KOPT-K1 (cell line): ENCODE measurements around the gene TEX9.
"Not testable (repeated sequence)": the region's sequence is repeated elsewhere in the genome, so short reads cannot be mapped to it uniquely, and the experiment has no call there.

ENCODE experiments used
- H3K27ac ChIP-seq: fragments of 200-600 bp; sonication (generic); 2 replicates; pipeline ENCODE4 v1.5.1; 2016; ENCODE audit warnings: antibody characterized with exemption, mild to moderate bottlenecking, low read depth, low read length; ENCODE audit not compliant: poor library complexity, severe bottlenecking
- H3K36me3 ChIP-seq: fragments of 200-600 bp; sonication (generic); 2 replicates; pipeline ENCODE4 v1.5.1; 2017; ENCODE audit warnings: antibody characterized with exemption, mild to moderate bottlenecking, low read length, moderate library complexity; ENCODE audit not compliant: insufficient read depth
- H3K9me3 ChIP-seq: fragments of 200-600 bp; sonication (generic); 2 replicates; pipeline ENCODE4 v1.5.1; 2017; ENCODE audit warnings: antibody characterized with exemption, low read length, mild to moderate bottlenecking; ENCODE audit not compliant: insufficient read depth, poor library complexity, severe bottlenecking

The TEX9 gene

GRCh38 chr15:56349554-56349953, 15.7 kb upstream of the TEX9 start:
- H3K9me3 ChIP-seq, result no peaks in the 10 kb centered on the region
- no peaks in the 10 kb centered on the region for H3K36me3 ChIP-seq
- no peak overlapping the region for H3K27ac ChIP-seq

DNA sequence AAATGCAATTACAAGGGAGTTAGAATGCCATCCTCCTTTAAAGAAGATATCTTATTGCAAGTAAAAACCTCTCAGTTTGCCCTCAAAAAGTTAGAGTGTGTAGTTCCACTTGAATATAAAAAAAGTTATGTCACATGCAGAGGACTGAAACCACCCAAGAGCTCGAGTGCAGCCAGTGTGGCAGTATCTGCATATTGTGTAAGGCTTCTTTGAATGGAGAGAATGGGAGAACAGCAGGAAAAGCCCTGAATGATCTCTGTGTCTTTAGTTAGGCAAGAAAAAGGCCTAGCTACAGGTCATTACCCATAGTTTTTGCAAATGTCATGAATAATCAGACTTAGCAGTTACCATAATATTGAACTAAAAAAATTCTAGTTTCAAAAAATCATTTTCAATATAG, 13.9 kb upstream of the TEX9 start:
- H3K9me3 ChIP-seq, result no peaks in the 10 kb centered on the region
- no peak overlapping the region for H3K27ac ChIP-seq
- H3K36me3 ChIP-seq, result no peaks in the 10 kb centered on the region

- no peaks in the 10 kb centered on the region for H3K36me3 ChIP-seq
- no peak overlapping the region for H3K27ac ChIP-seq
- H3K9me3 ChIP-seq, result no peaks in the 10 kb centered on the region
These were observed 13.2 kb upstream of the TEX9 start for GRCh38 chr15:56351957-56352506.

DNA sequence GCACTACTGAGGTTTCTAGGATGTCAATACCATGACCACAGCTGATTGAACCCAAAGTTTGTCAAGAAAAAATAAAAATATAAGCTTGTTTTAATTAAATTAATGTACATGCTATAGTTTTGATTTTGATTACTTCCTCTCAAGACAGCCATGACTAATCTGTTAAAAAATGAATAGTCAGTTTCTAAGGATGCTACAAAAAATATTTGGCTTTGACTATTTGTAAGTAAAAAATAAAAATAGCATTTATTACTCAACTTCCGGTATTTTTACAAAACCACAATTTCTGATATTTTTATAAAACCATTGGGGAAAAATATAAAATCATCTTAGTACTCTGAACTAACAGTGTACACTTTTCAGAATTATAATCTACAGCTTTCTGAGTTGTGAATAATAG, 12.1 kb upstream of the TEX9 start:
- no peak overlapping the region for H3K27ac ChIP-seq
- no peaks in the 10 kb centered on the region for H3K36me3 ChIP-seq
- no peaks in the 10 kb centered on the region for H3K9me3 ChIP-seq

- H3K27ac ChIP-seq, result no peak overlapping the region
- H3K36me3 ChIP-seq, result no peaks in the 10 kb centered on the region
These were observed 11.5 kb upstream of the TEX9 start for GRCh38 chr15:56353740-56354139.

DNA sequence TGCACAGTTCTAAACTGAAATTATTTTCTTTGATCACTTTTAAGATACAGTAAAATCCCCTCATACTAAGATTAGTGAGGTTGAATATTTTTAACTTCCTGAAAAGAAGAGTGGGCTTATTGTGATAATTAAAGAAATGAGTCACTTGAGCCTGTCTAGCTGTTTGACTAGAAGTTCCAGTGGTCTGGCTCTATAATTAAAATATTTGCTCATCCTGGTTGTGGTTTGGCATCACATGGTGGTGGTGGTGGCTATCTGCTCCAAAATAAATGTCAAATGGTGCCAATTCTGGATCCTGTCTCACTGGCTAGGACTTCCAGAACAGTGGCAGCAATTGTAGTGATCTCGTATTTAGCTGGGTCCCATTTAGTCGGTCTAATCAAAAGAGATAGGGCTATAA, 8.6 kb upstream of the TEX9 start:
- no peaks in the 10 kb centered on the region for H3K9me3 ChIP-seq
- H3K36me3 ChIP-seq, result no peaks in the 10 kb centered on the region
- H3K27ac ChIP-seq, result no peak overlapping the region

More at GRCh38 chr15:56353740-56354139, 11.5 kb upstream of the TEX9 start:
- H3K9me3 ChIP-seq, result no peaks in the 10 kb centered on the region

GRCh38 chr15:56358604-56359003, 6.6 kb upstream of the TEX9 start:
- no peaks in the 10 kb centered on the region for H3K36me3 ChIP-seq
- peaks cover 4% of the 10 kb centered on the region for H3K9me3 ChIP-seq
- H3K27ac ChIP-seq, result no peak overlapping the region

- H3K9me3 ChIP-seq, result peaks cover 4% of the 10 kb centered on the region
- no peak overlapping the region for H3K27ac ChIP-seq
- no peaks in the 10 kb centered on the region for H3K36me3 ChIP-seq
These were observed 3.2 kb upstream of the TEX9 start for GRCh38 chr15:56361987-56362386.

GRCh38 chr15:56366211-56366610, 985 bp downstream of the TEX9 start:
- Histone ChIP-seq H3K27ac (no peak overlapping the region), H3K36me3 (no peaks in the 10 kb centered on the region)

GRCh38 chr15:56367156-56367555, 1.9 kb downstream of the TEX9 start:
- Histone ChIP-seq H3K9me3 (peaks cover 4% of the 10 kb centered on the region), H3K36me3 (no peaks in the 10 kb centered on the region), H3K27ac (no peak overlapping the region)

More at GRCh38 chr15:56366211-56366610, 985 bp downstream of the TEX9 start:
- peaks cover 4% of the 10 kb centered on the region for H3K9me3 ChIP-seq

DNA sequence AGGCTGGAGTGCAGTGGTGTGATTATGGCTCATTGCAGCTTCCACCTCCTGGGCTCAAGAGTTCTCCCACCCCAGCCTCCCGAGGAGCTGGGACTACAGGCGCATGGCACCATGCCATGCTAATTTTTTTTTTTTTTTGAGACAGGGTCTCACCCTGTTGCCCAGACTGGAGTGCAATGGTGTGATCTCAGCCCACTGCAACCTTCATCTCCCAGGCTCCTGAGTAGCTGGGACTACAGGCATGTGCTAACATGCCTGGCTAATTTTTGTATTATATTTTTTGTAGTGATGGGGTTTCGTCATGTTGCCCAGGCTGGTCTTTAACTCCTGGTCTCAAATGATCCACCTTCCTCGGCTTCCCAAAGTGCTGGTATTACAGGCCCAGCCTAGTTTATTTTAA, 4.0 kb downstream of the TEX9 start:
- Histone ChIP-seq H3K9me3 (no peaks in the 10 kb centered on the region), H3K27ac (no peak overlapping the region)

DNA sequence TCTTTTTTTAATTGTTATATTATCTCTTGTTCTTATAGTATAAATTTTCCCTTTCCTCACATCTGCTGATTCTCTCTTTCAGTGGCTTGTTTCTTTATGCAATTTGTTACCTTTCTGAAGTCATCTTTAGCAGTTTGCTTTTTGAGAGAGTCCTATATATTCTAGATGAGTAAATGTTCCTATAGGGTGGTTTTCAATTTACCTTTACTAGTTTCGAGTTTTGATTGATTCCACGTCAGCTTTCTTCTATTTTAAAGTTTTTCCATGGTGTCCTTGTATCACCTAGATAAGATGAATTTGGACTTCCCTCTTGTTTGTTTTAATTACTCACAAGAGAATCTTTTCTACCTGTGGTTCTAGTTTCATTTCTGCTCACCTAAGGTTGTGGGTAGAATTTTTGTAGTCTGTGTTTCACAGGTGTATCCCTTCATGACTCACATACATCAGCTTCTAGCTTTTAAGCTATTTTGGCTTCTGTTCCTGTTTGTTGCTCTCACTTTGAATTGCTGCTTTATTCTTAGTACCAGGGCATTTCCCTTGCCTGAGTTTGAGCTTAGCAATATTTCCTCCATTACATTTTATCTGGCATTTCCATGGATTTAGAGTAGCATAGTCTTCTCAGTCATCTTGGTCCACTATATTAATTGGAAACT, 6.4 kb downstream of the TEX9 start:
- Histone ChIP-seq H3K36me3 (no peaks in the 10 kb centered on the region), H3K27ac (no peak overlapping the region), H3K9me3 (no peaks in the 10 kb centered on the region)

More for the DNA sequence above, 4.0 kb downstream of the TEX9 start:
- H3K36me3 ChIP-seq, result no peaks in the 10 kb centered on the region

DNA sequence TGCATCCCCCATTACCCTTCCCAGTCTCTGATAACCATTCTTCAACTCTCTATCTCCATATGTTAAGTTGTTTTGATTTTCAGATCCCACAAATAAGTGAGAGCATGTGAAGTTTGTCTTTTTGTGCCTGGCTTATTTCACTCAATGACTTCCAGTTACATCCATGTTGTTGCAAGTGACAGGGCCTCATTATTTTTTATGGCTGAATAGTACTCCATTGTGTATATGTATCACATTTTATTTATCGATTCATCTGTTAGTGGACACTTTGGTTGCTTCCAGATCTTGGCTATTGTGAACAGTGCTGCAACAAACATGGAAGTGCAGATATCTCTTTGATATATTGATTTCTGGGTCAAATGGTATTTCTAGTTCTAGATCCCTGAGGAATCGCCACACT, 9.5 kb downstream of the TEX9 start:
- not testable (repeated sequence) for H3K36me3 ChIP-seq, H3K27ac ChIP-seq

GRCh38 chr15:56377822-56378221, 12.6 kb downstream of the TEX9 start:
- peaks cover 12% of the 10 kb centered on the region for H3K9me3 ChIP-seq
- not testable (repeated sequence) for H3K27ac ChIP-seq, H3K36me3 ChIP-seq

More for the DNA sequence above, 9.5 kb downstream of the TEX9 start:
- not testable (repeated sequence) for H3K9me3 ChIP-seq

DNA sequence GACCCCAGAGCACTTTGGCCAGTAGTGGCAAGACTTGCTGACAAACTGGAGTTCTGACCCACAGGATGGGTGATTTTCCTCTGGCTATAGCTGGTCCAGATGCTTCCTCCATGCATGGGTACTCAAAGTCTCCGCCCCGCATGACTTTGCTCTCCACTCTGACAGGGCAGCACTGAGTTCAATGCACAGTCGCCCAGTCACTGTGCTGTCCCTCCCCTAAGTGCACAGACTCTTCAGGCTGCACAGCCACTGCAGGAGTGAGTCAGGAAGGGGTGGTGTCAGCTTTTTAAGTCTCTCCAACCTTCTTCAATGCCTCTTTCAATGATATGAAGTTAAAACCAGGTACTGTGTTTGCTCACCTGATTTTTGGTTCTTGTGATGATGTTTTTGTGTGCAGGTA, 17.8 kb downstream of the TEX9 start:
- H3K9me3 ChIP-seq, result peaks cover 12% of the 10 kb centered on the region
- H3K36me3 ChIP-seq, result no peaks in the 10 kb centered on the region
- no peak overlapping the region for H3K27ac ChIP-seq

DNA sequence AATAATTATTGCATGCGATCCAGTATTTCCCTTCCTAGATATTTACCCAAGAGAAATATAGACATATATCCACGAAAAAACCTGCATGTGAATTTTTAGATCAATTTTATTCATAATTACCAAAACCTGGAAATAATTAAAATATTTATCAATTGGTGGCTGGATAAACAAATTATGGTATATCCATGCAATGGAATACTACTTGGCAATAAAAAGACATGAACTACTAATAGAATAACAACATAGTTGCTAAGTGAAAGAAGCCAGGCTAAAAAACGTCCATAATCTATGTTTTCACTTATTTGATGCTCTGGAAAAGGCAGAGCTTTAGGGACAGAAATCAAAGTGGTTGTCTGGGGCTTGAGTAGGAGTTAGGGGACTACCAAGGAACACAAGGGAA, 20.7 kb downstream of the TEX9 start:
- Histone ChIP-seq H3K36me3 (no peaks in the 10 kb centered on the region), H3K9me3 (peaks cover 6% of the 10 kb centered on the region), H3K27ac (no peak overlapping the region)
